Retinal pigment epithelial cell (primary cell): ENCODE measurements around the gene STARD9.

Source experiments
- DNase-seq: peaks from one replicate; pipeline ENCODE4 v3.0.0-alpha.2; 2010; ENCODE audit warnings: low read depth
- H3K4me3 ChIP-seq: 2 replicates; pipeline ENCODE4 v1.5.1; 2011; ENCODE audit warnings: mild to moderate bottlenecking, low read length, control low read depth, moderate library complexity
- CTCF ChIP-seq: conservative IDR thresholded peaks from 2 replicates; pipeline ENCODE4 v1.5.1; 2011; ENCODE audit warnings: low read depth, low read length, control low read depth, inconsistent platforms

Gene STARD9

GRCh38 chr15:42577514-42578031, 2.2 kb downstream of the STARD9 start:
- DNase-seq = no peak
- H3K4me3 ChIP-seq = no peak overlapping the region
- TF ChIP-seq CTCF = no peak

- H3K4me3 ChIP-seq = no peak overlapping the region
- DNase-seq = no peak
- no peak for TF ChIP-seq CTCF
Measured at GRCh38 chr15:42578984-42579537, 3.7 kb downstream of the STARD9 start.

DNA sequence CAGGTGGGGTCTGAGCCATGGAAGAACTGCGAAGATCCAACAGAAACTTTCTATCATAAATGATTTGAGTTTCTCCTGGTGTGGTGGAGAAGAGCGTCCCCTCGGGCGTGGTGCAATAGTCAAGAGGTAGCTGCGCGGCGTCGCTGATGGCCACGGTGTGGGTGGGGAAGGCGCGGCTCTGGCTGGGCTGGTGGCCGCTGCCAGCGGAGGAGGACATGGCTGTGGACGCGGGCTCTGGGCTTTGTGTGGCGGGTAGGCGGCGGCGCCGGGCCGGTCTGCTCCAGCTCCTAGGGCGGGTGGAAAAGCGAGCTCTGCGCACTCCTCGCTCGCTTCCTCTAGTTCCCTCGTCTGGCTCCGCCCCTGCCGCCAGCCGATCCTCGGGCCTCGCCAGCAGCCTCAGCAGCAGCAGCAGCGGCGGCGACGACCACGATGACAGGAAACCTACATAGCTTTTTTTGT, 5.9 kb downstream of the STARD9 start:
- H3K4me3 ChIP-seq = peak overlapping the region; percentile 49
- no peak for DNase-seq
- no peak for TF ChIP-seq CTCF

DNA sequence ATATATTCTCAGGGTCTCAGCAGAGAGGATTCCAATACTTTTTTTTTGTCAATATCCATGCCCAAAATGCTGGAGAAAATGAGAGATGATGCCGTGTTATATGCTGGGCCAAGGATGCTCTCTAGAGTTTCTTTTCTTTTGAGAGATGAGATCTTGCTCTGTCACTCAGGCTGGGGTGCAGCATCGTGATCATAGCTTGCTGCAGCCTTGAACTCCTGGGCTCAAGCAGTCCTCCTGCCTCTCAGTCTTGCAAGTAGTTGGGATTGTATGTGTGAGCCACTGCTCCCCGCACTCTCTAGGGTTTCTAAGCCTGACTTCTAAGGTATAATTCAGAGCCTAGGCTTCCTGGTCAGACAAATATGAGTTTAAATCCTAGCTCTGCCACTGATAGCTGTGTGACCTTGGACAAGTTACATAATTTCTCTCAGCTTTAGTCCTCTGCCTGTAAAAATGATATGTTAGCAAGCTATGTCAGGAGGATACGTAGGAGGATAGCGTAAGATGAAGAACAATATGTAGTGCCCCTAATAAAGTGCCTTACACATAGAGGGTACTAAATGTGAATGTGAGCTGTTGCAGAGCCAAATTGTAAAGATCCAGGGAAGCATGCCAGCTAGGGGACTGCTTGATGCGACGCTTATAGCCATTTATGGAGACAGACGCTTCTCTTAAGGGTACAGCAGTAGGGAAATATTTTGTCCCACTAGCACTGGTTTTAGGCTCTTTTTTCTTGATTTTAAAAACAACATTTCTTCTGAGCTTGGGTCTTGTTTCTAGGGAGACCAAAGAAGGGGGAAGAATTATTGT, 7.4 kb downstream of the STARD9 start:
- DNase-seq = no peak
- no peak overlapping the region for H3K4me3 ChIP-seq
- no peak for TF ChIP-seq CTCF

GRCh38 chr15:42584031-42584765, 8.8 kb downstream of the STARD9 start:
- H3K4me3 ChIP-seq = no peak overlapping the region
- no peak for DNase-seq

GRCh38 chr15:42590619-42591237, 15.3 kb downstream of the STARD9 start:
- DNase-seq = no peak
- no peak overlapping the region for H3K4me3 ChIP-seq
- TF ChIP-seq CTCF = no peak

More at GRCh38 chr15:42584031-42584765, 8.8 kb downstream of the STARD9 start:
- no peak for TF ChIP-seq CTCF
